ENCODE results near the gene C7orf25.

C7orf25 gene

DNA sequence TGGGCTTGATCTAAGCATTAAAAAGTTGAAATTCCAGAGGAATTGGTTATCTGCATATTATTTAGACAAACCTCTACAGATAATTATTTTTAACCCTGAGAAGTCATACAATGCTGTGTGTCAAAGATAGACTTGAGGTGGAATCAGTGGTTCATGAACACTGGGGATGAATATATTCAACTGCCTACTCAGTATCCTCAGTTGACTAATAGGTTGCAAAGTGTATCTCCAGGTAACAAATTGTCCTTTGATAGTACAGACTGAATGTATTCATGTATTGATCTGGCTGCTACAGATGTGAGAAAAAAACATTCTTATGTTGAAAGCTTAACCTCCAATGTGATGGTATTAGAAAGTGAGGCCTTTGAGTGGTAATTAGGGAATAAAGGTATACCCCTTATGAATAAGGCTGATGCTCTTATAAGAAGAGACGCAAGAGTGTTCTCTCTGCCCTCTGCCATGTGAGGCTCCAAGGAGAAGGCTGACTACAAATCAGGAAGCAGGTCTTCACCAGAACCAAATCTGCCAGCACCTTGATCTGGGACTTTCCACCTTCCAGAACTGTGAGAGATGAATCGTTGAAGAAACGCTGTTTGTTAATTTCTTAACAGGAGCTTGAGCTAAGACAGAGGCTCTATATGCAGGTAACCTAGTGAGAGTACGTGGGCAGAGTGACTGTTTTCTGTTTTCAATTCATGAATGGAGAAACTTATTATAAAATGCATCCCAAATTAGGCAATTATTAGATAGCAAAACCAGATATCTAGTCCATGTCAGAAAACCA is 27.8 kb upstream of the C7orf25 start:
- CTCF ChIA-PET, result interaction anchor here (0.6 kb wide), 1 partner anchor 324 kb away, joined by 3 read pairs; no protein-coding TSS in a partner anchor
- DNase-seq (ENCODE audit: extremely low spot score), result no peak
- no peak for TF ChIP-seq ZNF384 (IDR thresholded peaks at IDR 0.05)
- no peak for TF ChIP-seq HDGF (IDR thresholded peaks at IDR 0.05; ENCODE audit: borderline replicate concordance)
- no peak for TF ChIP-seq L3MBTL2 (conservative IDR thresholded peaks at IDR 0.05)
- TF ChIP-seq, protein P1, sequence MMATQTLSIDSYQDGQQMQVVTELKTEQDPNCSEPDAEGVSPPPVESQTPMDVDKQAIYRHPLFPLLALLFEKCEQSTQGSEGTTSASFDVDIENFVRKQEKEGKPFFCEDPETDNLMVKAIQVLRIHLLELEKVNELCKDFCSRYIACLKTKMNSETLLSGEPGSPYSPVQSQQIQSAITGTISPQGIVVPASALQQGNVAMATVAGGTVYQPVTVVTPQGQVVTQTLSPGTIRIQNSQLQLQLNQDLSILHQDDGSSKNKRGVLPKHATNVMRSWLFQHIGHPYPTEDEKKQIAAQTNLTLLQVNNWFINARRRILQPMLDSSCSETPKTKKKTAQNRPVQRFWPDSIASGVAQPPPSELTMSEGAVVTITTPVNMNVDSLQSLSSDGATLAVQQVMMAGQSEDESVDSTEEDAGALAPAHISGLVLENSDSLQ (IDR thresholded peaks at IDR 0.05), result no peak
- no peak for TF ChIP-seq TARDBP (IDR thresholded peaks at IDR 0.05)
- no peak for TF ChIP-seq LEF1 (IDR thresholded peaks at IDR 0.05; ENCODE audit: borderline replicate concordance)
- TF ChIP-seq CTBP1 (IDR thresholded peaks at IDR 0.05; ENCODE audit: borderline replicate concordance), result no peak
- TF ChIP-seq SP1 (IDR thresholded peaks at IDR 0.05), result no peak
- TF ChIP-seq ELF4 (IDR thresholded peaks at IDR 0.05), result no peak
- TF ChIP-seq SUZ12 (IDR thresholded peaks at IDR 0.05), result no peak
- no peak for TF ChIP-seq BHLHE40 (IDR thresholded peaks at IDR 0.05; ENCODE audit: borderline replicate concordance)
- no peak for TF ChIP-seq FOXM1 (IDR thresholded peaks at IDR 0.05; ENCODE audit: borderline replicate concordance)
- TF ChIP-seq FOXK2 (IDR thresholded peaks at IDR 0.05), result no peak
- TF ChIP-seq ARNT (IDR thresholded peaks at IDR 0.05), result no peak
- no peak for TF ChIP-seq NFRKB (IDR thresholded peaks at IDR 0.05)
- no peak for TF ChIP-seq FOXA1 (IDR thresholded peaks at IDR 0.05)
- POLR2A ChIA-PET, result no interaction called here

DNA sequence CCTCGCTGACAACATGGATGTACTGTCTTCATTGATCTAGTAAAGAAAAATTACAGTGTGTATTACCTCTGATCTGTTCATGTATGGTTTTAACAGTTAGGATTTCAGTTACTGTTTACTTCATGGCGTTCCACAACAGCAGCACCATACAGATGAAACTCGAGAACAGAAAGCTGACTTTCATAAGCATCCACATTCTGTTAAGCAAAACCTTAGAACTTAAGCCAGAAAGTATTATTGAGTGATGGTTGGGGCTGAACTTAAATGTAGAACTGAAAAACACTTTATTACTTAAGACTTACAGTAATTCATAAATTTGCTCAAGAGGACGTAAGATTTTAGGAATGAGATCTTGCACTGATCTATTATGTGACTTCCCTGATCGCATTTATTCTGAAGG is 24.0 kb upstream of the C7orf25 start:
- CTCF ChIA-PET, result interaction anchor here (0.7 kb wide), 1 partner anchor 265 kb away, joined by 3 read pairs; no protein-coding TSS in a partner anchor
- TF ChIP-seq NFRKB (IDR thresholded peaks at IDR 0.05) (no peak), L3MBTL2 (conservative IDR thresholded peaks at IDR 0.05) (no peak), ARNT (IDR thresholded peaks at IDR 0.05) (no peak), BHLHE40 (IDR thresholded peaks at IDR 0.05; ENCODE audit: borderline replicate concordance) (no peak), HDGF (IDR thresholded peaks at IDR 0.05; ENCODE audit: borderline replicate concordance) (no peak), CTBP1 (IDR thresholded peaks at IDR 0.05; ENCODE audit: borderline replicate concordance) (no peak), FOXM1 (IDR thresholded peaks at IDR 0.05; ENCODE audit: borderline replicate concordance) (no peak), SUZ12 (IDR thresholded peaks at IDR 0.05) (no peak), SP1 (IDR thresholded peaks at IDR 0.05) (no peak), LEF1 (IDR thresholded peaks at IDR 0.05; ENCODE audit: borderline replicate concordance) (no peak), FOXK2 (IDR thresholded peaks at IDR 0.05) (no peak), ELF4 (IDR thresholded peaks at IDR 0.05) (no peak), FOXA1 (IDR thresholded peaks at IDR 0.05) (no peak), TARDBP (IDR thresholded peaks at IDR 0.05) (no peak)
- TF ChIP-seq, protein P1 (IDR thresholded peaks at IDR 0.05), result no peak
- no peak for DNase-seq (ENCODE audit: extremely low spot score)
- POLR2A ChIA-PET, result no interaction called here

DNA sequence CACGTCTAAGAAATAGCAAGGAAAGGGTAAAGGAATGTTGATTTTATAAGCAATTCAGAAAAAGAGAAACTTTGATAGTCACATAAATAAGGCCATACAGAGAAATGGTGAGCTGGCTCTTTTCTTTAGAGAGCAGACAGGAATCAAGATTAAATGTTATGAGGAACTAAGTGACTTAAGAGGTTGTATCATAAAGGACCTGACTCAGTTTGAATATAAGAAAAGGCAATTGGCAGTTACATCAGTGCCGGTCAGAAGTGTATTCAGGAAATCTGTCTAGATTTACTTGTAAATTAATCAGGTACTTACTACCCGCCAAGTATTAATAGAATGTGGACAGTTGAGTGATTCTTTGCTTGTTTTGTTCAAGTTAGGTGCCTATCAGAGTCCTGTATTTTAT is 22.4 kb upstream of the C7orf25 start:
- ChIA-PET CTCF (interaction anchor here (0.6 kb wide), 1 partner anchor 176 kb away, joined by 3 read pairs; no protein-coding TSS in a partner anchor), POLR2A (no interaction called here)
- DNase-seq (ENCODE audit: extremely low spot score), result no peak
- TF ChIP-seq FOXM1 (IDR thresholded peaks at IDR 0.05; ENCODE audit: borderline replicate concordance), result no peak
- TF ChIP-seq BHLHE40 (IDR thresholded peaks at IDR 0.05; ENCODE audit: borderline replicate concordance), result no peak
- no peak for TF ChIP-seq FOXA1 (IDR thresholded peaks at IDR 0.05)
- TF ChIP-seq TARDBP (IDR thresholded peaks at IDR 0.05), result no peak
- no peak for TF ChIP-seq ELF4 (IDR thresholded peaks at IDR 0.05)
- TF ChIP-seq, protein P1 (IDR thresholded peaks at IDR 0.05), result no peak
- TF ChIP-seq NFRKB (IDR thresholded peaks at IDR 0.05), result no peak
- no peak for TF ChIP-seq HDGF (IDR thresholded peaks at IDR 0.05; ENCODE audit: borderline replicate concordance)
- TF ChIP-seq FOXK2 (IDR thresholded peaks at IDR 0.05), result no peak
- TF ChIP-seq ZNF384 (IDR thresholded peaks at IDR 0.05), result no peak

DNA sequence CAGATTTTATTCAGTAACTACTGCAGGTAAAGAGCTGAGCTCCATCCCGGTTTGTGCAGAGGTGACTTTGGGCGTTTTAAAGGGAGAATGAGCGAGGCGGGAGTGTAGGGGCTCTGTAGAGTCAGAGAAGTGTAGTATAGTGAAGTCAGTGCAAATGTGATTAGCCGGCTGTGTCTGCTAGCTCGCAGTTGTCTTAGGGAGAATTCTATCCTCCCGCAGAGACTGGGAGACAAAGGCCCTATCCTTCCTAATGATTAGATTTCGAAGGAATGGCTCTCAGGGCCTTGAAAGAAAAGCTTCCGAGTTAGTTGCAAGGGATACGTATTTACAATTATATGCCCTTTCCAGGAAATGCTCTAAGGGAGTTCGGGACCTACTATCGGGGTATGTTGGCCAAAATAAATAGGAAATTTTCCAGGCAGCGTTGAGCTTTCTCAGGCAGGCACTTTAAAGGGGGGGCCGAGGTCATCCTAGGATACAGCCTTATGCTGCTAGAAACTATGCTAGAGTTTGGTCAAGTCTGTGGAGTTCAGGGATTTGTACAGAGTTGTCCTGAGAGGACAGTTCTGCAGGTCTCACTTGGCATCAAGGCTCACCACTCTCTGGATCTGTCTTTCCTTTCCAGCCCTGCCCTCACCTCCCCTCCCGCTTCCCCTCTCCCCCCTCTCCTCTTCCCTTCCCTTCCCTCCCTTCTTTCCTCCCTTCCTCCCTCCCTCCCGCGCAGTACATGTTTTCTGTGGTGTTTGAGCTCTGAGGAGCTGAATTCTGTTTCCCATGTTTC is 21.1 kb upstream of the C7orf25 start:
- DNase-seq (ENCODE audit: extremely low spot score), result peak; percentile 14
- ChIA-PET POLR2A (interaction anchor here (0.8 to 1.9 kb wide), 11 partner anchors 10 to 992 kb away, joined by 3 to 8 read pairs (median 3); no protein-coding TSS in a partner anchor), CTCF (interaction anchor here (0.7 to 1.2 kb wide), 3 partner anchors 9 to 993 kb away, joined by 3 to 10 read pairs (median 5); no protein-coding TSS in a partner anchor)
- no peak for TF ChIP-seq CTBP1 (IDR thresholded peaks at IDR 0.05; ENCODE audit: borderline replicate concordance)
- no peak for TF ChIP-seq FOXM1 (IDR thresholded peaks at IDR 0.05; ENCODE audit: borderline replicate concordance)
- no peak for TF ChIP-seq SP1 (IDR thresholded peaks at IDR 0.05)
- TF ChIP-seq, protein P1 (IDR thresholded peaks at IDR 0.05), result no peak
- TF ChIP-seq NFRKB (IDR thresholded peaks at IDR 0.05), result no peak
- no peak for TF ChIP-seq ARNT (IDR thresholded peaks at IDR 0.05)
- TF ChIP-seq FOXK2 (IDR thresholded peaks at IDR 0.05), result no peak
- TF ChIP-seq L3MBTL2 (conservative IDR thresholded peaks at IDR 0.05), result no peak

All from HEK293T (cell line).